SU-DHL-6 (cell line): ENCODE results near the gene MPI.

Experiments
- CTCF ChIP-seq: fragments of 200-600 bp; sonication (generic); IDR thresholded peaks from one replicate; pipeline ENCODE4 v1.5.1; 2017; ENCODE audit warnings: antibody characterized with exemption, mild to moderate bottlenecking, low read length, moderate library complexity; ENCODE audit not compliant: insufficient read depth, poor library complexity, severe bottlenecking
- EZH2phosphoT487 ChIP-seq: fragments of 200-600 bp; sonication (generic), shearing (Covaris generic); conservative IDR thresholded peaks from 2 replicates; pipeline ENCODE4 v1.6.1; 2018; ENCODE audit warnings: mild to moderate bottlenecking, antibody characterized with exemption, low read length, moderate library complexity, mixed read lengths

DNA sequence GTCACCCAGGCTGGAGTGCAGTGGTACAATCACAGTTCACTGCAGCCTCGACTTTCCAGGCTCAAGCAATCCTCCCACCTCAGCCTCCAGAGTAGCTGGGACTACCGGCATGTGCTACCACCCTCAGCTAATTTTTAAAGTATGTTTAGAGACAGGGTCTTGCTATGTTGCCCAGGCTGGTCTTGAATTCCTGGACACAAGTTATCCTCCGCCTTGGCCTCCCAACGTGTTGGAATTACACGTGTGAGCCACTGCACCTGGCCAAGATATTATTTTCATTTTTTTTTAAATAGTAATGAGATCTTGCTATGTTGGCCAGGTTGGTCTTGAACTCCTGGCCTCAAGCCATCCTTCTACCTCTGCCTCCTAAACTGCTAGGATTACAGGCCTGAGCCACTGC is 4.4 kb upstream of the MPI start:
- no peak for TF ChIP-seq CTCF
- no peak for TF ChIP-seq EZH2phosphoT487
